OCI-LY3 (cell line): ENCODE measurements around the gene PLRG1.
"Not testable (repeated sequence)": the region's sequence is repeated elsewhere in the genome, so short reads cannot be mapped to it uniquely, and the experiment has no call there.

ENCODE experiments used
- H2AFZ ChIP-seq: fragments of 200-600, 300-600 bp; shearing (Covaris generic); 2 replicates; pipeline ENCODE4 v1.6.0; 2014; ENCODE audit warnings: antibody characterized with exemption, low read depth, low read length
- H3K27ac ChIP-seq: fragments of 200-600, 300-600 bp; sonication (generic); 2 replicates; pipeline ENCODE4 v1.5.1; 2014; ENCODE audit warnings: mild to moderate bottlenecking, low read length, moderate library complexity, mixed read lengths
- H3K27me3 ChIP-seq: fragments of 200-600, 300-600 bp; sonication (generic); 2 replicates; pipeline ENCODE4 v1.6.1; 2014; ENCODE audit warnings: low read depth, low read length, mixed read lengths
- H3K36me3 ChIP-seq: fragments of 200-600, 300-600 bp; sonication (generic); replicated peaks from 2 replicates; pipeline ENCODE3; 2014; ENCODE audit warnings: low read depth, low read length, mixed read lengths
- H3K4me1 ChIP-seq: fragments of 300-600, 200-600 bp; sonication (generic); 2 replicates; pipeline ENCODE4 v1.6.1; 2014; ENCODE audit warnings: low read length, mixed read lengths
- H3K4me2 ChIP-seq: fragments of 200-600, 300-600 bp; sonication (generic); 2 replicates; pipeline ENCODE4 v1.6.1; 2014; ENCODE audit warnings: low read length, mixed read lengths
- H3K4me3 ChIP-seq: fragments of 300-600, 200-600 bp; sonication (generic); 2 replicates; pipeline ENCODE4 v1.5.1; 2014; ENCODE audit warnings: antibody characterized with exemption, mild to moderate bottlenecking, low read length, moderate library complexity
- H3K79me2 ChIP-seq: fragments of 300-600, 200-600 bp; shearing (Covaris generic); 2 replicates; pipeline ENCODE4 v1.6.1; 2014; ENCODE audit warnings: mild to moderate bottlenecking, low read length, mixed read lengths
- H3K9ac ChIP-seq: fragments of 300-600, 200-600 bp; shearing (Covaris generic); 2 replicates; pipeline ENCODE4 v1.6.0; 2014; ENCODE audit warnings: mild to moderate bottlenecking, low read length, moderate library complexity
- H3K9me3 ChIP-seq: fragments of 200-600, 300-600 bp; shearing (Covaris generic); 2 replicates; pipeline ENCODE4 v1.6.1; 2014; ENCODE audit warnings: low read length, mixed read lengths; ENCODE audit not compliant: insufficient read depth
- H4K20me1 ChIP-seq: fragments of 200-600, 300-600 bp; sonication (generic); 2 replicates; pipeline ENCODE4 v1.6.1; 2016; ENCODE audit warnings: low read length, mixed read lengths; ENCODE audit not compliant: insufficient read depth
- CTCF ChIP-seq: fragments of 200-600, 300-600 bp; sonication (generic); IDR thresholded peaks from 2 replicates; pipeline ENCODE4 v1.5.1; 2014; ENCODE audit warnings: antibody characterized with exemption, low read length, low read depth
- EZH2phosphoT487 ChIP-seq: fragments of 200-600 bp; shearing (Covaris generic); IDR thresholded peaks from 2 replicates; pipeline ENCODE4 v1.6.1; 2018; ENCODE audit warnings: antibody characterized with exemption, mixed run types, low read depth

The PLRG1 gene

GRCh38 chr4:154549894-154550790 lies at the start of gene PLRG1:
Gene PLRG1 (minus strand): TSS chr4:154550400. CDS start chr4:154550308, 92 bp downstream.
- Histone ChIP-seq H3K27ac (peak within 1 kb of the TSS; percentile 23; the same call in 1 of the 2 replicates), H2AFZ (peak within 1 kb of the TSS; percentile 92), H3K4me2 (peak within 1 kb of the TSS; percentile 96), H3K9ac (peak within 1 kb of the TSS; percentile 85), H4K20me1 (peaks cover 11% of the 10 kb centered on the region), H3K36me3 (peaks cover 24% of the 10 kb centered on the region), H3K4me3 (peak within 1 kb of the TSS; percentile 86), H3K27me3 (no peaks in the 10 kb centered on the region), H3K9me3 (no peaks in the 10 kb centered on the region), H3K79me2 (peaks cover 28% of the 10 kb centered on the region), H3K4me1 (peaks cover 29% of the 10 kb centered on the region)
- no peak for TF ChIP-seq EZH2phosphoT487
- TF ChIP-seq CTCF, result no peak

- H2AFZ ChIP-seq, result no peak overlapping the region
- H3K9me3 ChIP-seq, result no peaks in the 10 kb centered on the region
- H3K4me2 ChIP-seq, result no peak overlapping the region
Measured at GRCh38 chr4:154597798-154598774, 47.9 kb upstream of the PLRG1 start.

GRCh38 chr4:154597281-154597680 lies 47.1 kb upstream of the PLRG1 start:
- not testable (repeated sequence) for H3K27ac ChIP-seq, H3K36me3 ChIP-seq, H3K4me3 ChIP-seq, H3K79me2 ChIP-seq, H3K4me2 ChIP-seq, H3K9ac ChIP-seq, H3K9me3 ChIP-seq, H3K27me3 ChIP-seq, H2AFZ ChIP-seq, H3K4me1 ChIP-seq, H4K20me1 ChIP-seq

More at GRCh38 chr4:154597798-154598774, 47.9 kb upstream of the PLRG1 start:
- Histone ChIP-seq H3K4me3 (no peak overlapping the region), H4K20me1 (no peaks in the 10 kb centered on the region), H3K79me2 (no peaks in the 10 kb centered on the region), H3K4me1 (no peaks in the 10 kb centered on the region), H3K27ac (no peak overlapping the region), H3K27me3 (peaks cover 2% of the 10 kb centered on the region; the same call in 1 of the 2 replicates), H3K9ac (no peak overlapping the region), H3K36me3 (no peaks in the 10 kb centered on the region)
- TF ChIP-seq CTCF, result no peak
- no peak for TF ChIP-seq EZH2phosphoT487

GRCh38 chr4:154595807-154596206 lies 45.6 kb upstream of the PLRG1 start:
- Histone ChIP-seq H3K4me1 (no peaks in the 10 kb centered on the region), H3K79me2 (no peaks in the 10 kb centered on the region), H3K4me3 (no peak overlapping the region), H3K27ac (no peak overlapping the region), H2AFZ (no peak overlapping the region), H3K36me3 (no peaks in the 10 kb centered on the region), H4K20me1 (no peaks in the 10 kb centered on the region), H3K9ac (no peak overlapping the region), H3K9me3 (no peaks in the 10 kb centered on the region), H3K4me2 (no peak overlapping the region), H3K27me3 (peaks cover 1% of the 10 kb centered on the region; the same call in 1 of the 2 replicates)
- TF ChIP-seq CTCF, result no peak
- TF ChIP-seq EZH2phosphoT487, result no peak

GRCh38 chr4:154594343-154594742 lies 44.1 kb upstream of the PLRG1 start:
- not testable (repeated sequence) for H3K4me2 ChIP-seq, H4K20me1 ChIP-seq, H3K36me3 ChIP-seq, H3K9ac ChIP-seq, H2AFZ ChIP-seq, H3K4me1 ChIP-seq, H3K27me3 ChIP-seq, H3K9me3 ChIP-seq, H3K79me2 ChIP-seq, H3K4me3 ChIP-seq, H3K27ac ChIP-seq
